Type B pancreatic cell (in vitro differentiated cells): ENCODE data around the gene CYTH1. TPM values are rescaled to one million over a fixed set of nuclear protein-coding genes. Genes with fewer than 3 reads are reported as not detected.

Experiments
- DNase-seq: peaks from one replicate; pipeline ENCODE4 v3.0.0; 2021; ENCODE audit warnings: mixed read lengths; ENCODE audit not compliant: unreplicated experiment; ENCODE audit errors: extremely low spot score
- H3K27ac Mint-ChIP-seq: 2 replicates; pipeline ENCODE4 v1.8.0; 2021; ENCODE audit warnings: mild to moderate bottlenecking, mixed read lengths
- H3K27me3 Mint-ChIP-seq: 2 replicates; pipeline ENCODE4 v1.8.0; 2021; ENCODE audit warnings: mixed read lengths
- H3K36me3 Mint-ChIP-seq: 2 replicates; pipeline ENCODE4 v1.8.0; 2021; ENCODE audit warnings: mixed read lengths
- H3K4me1 Mint-ChIP-seq: one replicate; pipeline ENCODE4 v1.8.0; 2021; ENCODE audit warnings: mixed read lengths; ENCODE audit not compliant: unreplicated experiment
- H3K4me3 Mint-ChIP-seq: 2 replicates; pipeline ENCODE4 v1.8.0; 2021; ENCODE audit warnings: mild to moderate bottlenecking, mixed read lengths
- H3K9me3 Mint-ChIP-seq: 2 replicates; pipeline ENCODE4 v1.8.0; 2021; ENCODE audit warnings: mixed read lengths
- CTCF ChIP-seq: fragments of 200-600 bp; sonication (generic); conservative IDR thresholded peaks from 2 replicates; pipeline ENCODE4 v1.5.0; 2021; ENCODE audit warnings: antibody characterized with exemption, mild to moderate bottlenecking
- total RNA-seq: library from RNA; stranded (reverse); gene quantifications from 2 replicates; pipeline ENCODE4 v1.2.1, GENCODE V29; 2021; ENCODE audit warnings: low replicate concordance

CYTH1 gene
- total RNA-seq, 1 donor from 2014 or later = 30.3 TPM

GRCh38 chr17:78732354-78732753, 49.7 kb downstream of the CYTH1 start:
- TF ChIP-seq CTCF = no peak
- no peak for DNase-seq
- H3K27ac Mint-ChIP-seq = no peak overlapping the region
- peaks cover 7% of the 10 kb centered on the region for H3K36me3 Mint-ChIP-seq
- no peaks in the 10 kb centered on the region for H3K27me3 Mint-ChIP-seq
- peaks cover 50% of the 10 kb centered on the region for H3K4me1 Mint-ChIP-seq
- H3K4me3 Mint-ChIP-seq = no peak overlapping the region
- H3K9me3 Mint-ChIP-seq = no peaks in the 10 kb centered on the region

GRCh38 chr17:78731904-78732303, 50.2 kb downstream of the CYTH1 start:
- no peak for DNase-seq
- Mint-ChIP-seq H3K27ac (no peak overlapping the region), H3K9me3 (no peaks in the 10 kb centered on the region), H3K36me3 (peaks cover 7% of the 10 kb centered on the region), H3K4me1 (peaks cover 48% of the 10 kb centered on the region), H3K4me3 (no peak overlapping the region), H3K27me3 (no peaks in the 10 kb centered on the region)
- TF ChIP-seq CTCF = no peak

- no peak overlapping the region for H3K4me3 Mint-ChIP-seq
- no peak overlapping the region for H3K27ac Mint-ChIP-seq
- no peaks in the 10 kb centered on the region for H3K9me3 Mint-ChIP-seq
- H3K36me3 Mint-ChIP-seq = peaks cover 7% of the 10 kb centered on the region
- no peak for TF ChIP-seq CTCF
- no peaks in the 10 kb centered on the region for H3K27me3 Mint-ChIP-seq
- no peak for DNase-seq
- peaks cover 45% of the 10 kb centered on the region for H3K4me1 Mint-ChIP-seq
Observed at GRCh38 chr17:78729641-78730040, 52.4 kb downstream of the CYTH1 start.

GRCh38 chr17:78728495-78728894, 53.6 kb downstream of the CYTH1 start:
- Mint-ChIP-seq H3K27me3 (no peaks in the 10 kb centered on the region), H3K4me3 (no peak overlapping the region), H3K36me3 (peaks cover 7% of the 10 kb centered on the region), H3K4me1 (peaks cover 53% of the 10 kb centered on the region), H3K27ac (no peak overlapping the region), H3K9me3 (no peaks in the 10 kb centered on the region)
- TF ChIP-seq CTCF = no peak
- no peak for DNase-seq

- no peaks in the 10 kb centered on the region for H3K9me3 Mint-ChIP-seq
- DNase-seq = no peak
- no peak for TF ChIP-seq CTCF
- H3K4me1 Mint-ChIP-seq = peaks cover 57% of the 10 kb centered on the region
- no peak overlapping the region for H3K27ac Mint-ChIP-seq
- H3K36me3 Mint-ChIP-seq = peaks cover 4% of the 10 kb centered on the region
- no peaks in the 10 kb centered on the region for H3K27me3 Mint-ChIP-seq
- no peak overlapping the region for H3K4me3 Mint-ChIP-seq
Observed at GRCh38 chr17:78727476-78728229, 54.4 kb downstream of the CYTH1 start.
